Hepatocyte (in vitro differentiated cells): ENCODE data around the gene RNF19B. TPM values are rescaled to one million over a fixed set of nuclear protein-coding genes. Genes with fewer than 3 reads are reported as not detected.
"Not testable (repeated sequence)": the region's sequence is repeated elsewhere in the genome, so short reads cannot be mapped to it uniquely, and the experiment has no call there.

ENCODE experiments used
- DNase-seq: peaks from one replicate; pipeline ENCODE4 v3.0.0-alpha.2; 2016; ENCODE audit warnings: low spot score
- H2AFZ ChIP-seq: fragments of 200-600 bp; sonication (generic); 2 replicates; pipeline ENCODE4 v1.6.0; 2016; ENCODE audit warnings: antibody characterized with exemption, mild to moderate bottlenecking
- H3K27ac ChIP-seq: fragments of 200-600 bp; sonication (generic); 2 replicates; pipeline ENCODE4 v1.5.1; 2016; ENCODE audit warnings: mild to moderate bottlenecking
- H3K27me3 ChIP-seq: fragments of 200-600 bp; sonication (generic); 2 replicates; pipeline ENCODE4 v1.6.1; 2016
- H3K36me3 ChIP-seq: fragments of 200-600 bp; sonication (generic); replicated peaks from 2 replicates; pipeline ENCODE4 v1.5.1; 2016; ENCODE audit warnings: low read depth; ENCODE audit not compliant: insufficient read depth
- H3K4me1 ChIP-seq: fragments of 200-600 bp; sonication (generic); 2 replicates; pipeline ENCODE4 v1.5.1; 2016; ENCODE audit warnings: mild to moderate bottlenecking, moderate library complexity; ENCODE audit not compliant: insufficient read depth
- H3K4me2 ChIP-seq: fragments of 200-600 bp; sonication (generic); 2 replicates; pipeline ENCODE4 v1.6.0; 2016
- H3K4me3 ChIP-seq: fragments of 200-600 bp; sonication (generic); 2 replicates; pipeline ENCODE4 v1.5.1; 2016; ENCODE audit warnings: mild to moderate bottlenecking
- H3K79me2 ChIP-seq: fragments of 200-600 bp; sonication (generic); 2 replicates; pipeline ENCODE4 v1.6.0; 2017; ENCODE audit warnings: mild to moderate bottlenecking
- H3K9me2 ChIP-seq: fragments of 200-600 bp; sonication (generic); replicated peaks from 2 replicates; pipeline ENCODE4 v1.6.0; 2017; ENCODE audit warnings: mild to moderate bottlenecking; ENCODE audit not compliant: insufficient read depth
- H3K9me3 ChIP-seq: fragments of 200-600 bp; sonication (generic); 2 replicates; pipeline ENCODE4 v1.5.1; 2016; ENCODE audit warnings: low read depth, mild to moderate bottlenecking
- H4K20me1 ChIP-seq: fragments of 200-600 bp; sonication (generic); 2 replicates; pipeline ENCODE4 v1.6.0; 2016; ENCODE audit warnings: mild to moderate bottlenecking; ENCODE audit not compliant: insufficient read depth, poor library complexity, severe bottlenecking
- CTCF ChIP-seq: fragments of 200-600 bp; sonication (generic); IDR thresholded peaks from 2 replicates; pipeline ENCODE4 v1.5.1; 2016; ENCODE audit warnings: antibody characterized with exemption, mild to moderate bottlenecking; ENCODE audit not compliant: poor library complexity
- EZH2 ChIP-seq: fragments of 200-600 bp; sonication (generic); IDR thresholded peaks from 2 replicates; pipeline ENCODE4 v1.6.1; 2016; ENCODE audit warnings: antibody characterized with exemption, mild to moderate bottlenecking, borderline replicate concordance
- EZH2phosphoT487 ChIP-seq: fragments of 200-600 bp; sonication (generic); IDR thresholded peaks from one replicate; pipeline ENCODE4 v1.6.1; 2018; ENCODE audit warnings: antibody characterized with exemption, mild to moderate bottlenecking, low read depth, moderate library complexity; ENCODE audit not compliant: unreplicated experiment, severe bottlenecking
- WGBS: methylation state at CpG from one replicate; pipeline ENCODE4 v1.1.6; 2016; ENCODE audit warnings: low lambda C conversion rate; ENCODE audit errors: missing lambda C conversion rate; 5-methylcytosine and 5-hydroxymethylcytosine counted together
- polyA plus RNA-seq: library from polyadenylated mRNA; unstranded; fragments of >200 nt; fragmentation: Nextera tagmentation; extraction: Ambion mirVana; gene quantifications from 2 replicates; pipeline ENCODE4 v1.2.1, GENCODE V29; 2016
- total RNA-seq: library from RNA; depleted of rRNA; stranded (reverse); fragments of >200 nt; gene quantifications from 2 replicates; pipeline ENCODE4 v1.2.3, GENCODE V29; 2014

The RNF19B gene
- total and polyA plus RNA-seq, 2 experiments from 2014 or later: 15.5 to 16.1 TPM

DNA sequence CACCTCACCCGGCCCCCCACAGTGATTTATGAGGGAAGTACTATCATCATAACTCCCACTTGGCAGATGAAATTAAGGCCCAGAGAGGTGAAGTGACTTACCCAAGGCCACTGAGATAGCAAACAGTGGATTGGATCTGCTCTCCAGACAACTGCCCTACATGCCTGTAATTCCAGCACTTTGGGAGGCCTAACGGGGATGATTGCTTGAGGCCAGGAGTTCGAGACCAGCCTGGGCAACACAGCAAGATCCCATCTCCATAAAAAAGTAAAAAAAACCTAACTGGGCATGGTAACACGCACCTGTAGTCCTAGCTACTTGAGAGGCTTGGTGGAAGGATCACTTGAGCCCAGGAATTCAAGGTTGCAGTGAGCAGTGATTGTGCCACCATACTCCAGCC is 14.2 kb upstream of the RNF19B start:
- H3K79me2 ChIP-seq: no peaks in the 10 kb centered on the region
- no peaks in the 10 kb centered on the region for H3K27me3 ChIP-seq
- H2AFZ ChIP-seq: no peak overlapping the region
- no peaks in the 10 kb centered on the region for H3K36me3 ChIP-seq
- DNase-seq: no peak
- 84% methylated on average over 4 of the region's 4 CpGs for WGBS
- H4K20me1 ChIP-seq: no peaks in the 10 kb centered on the region
- no peak overlapping the region for H3K27ac ChIP-seq
- H3K4me3 ChIP-seq: no peak overlapping the region
- H3K9me2 ChIP-seq: no peaks in the 10 kb centered on the region
- H3K4me1 ChIP-seq: no peaks in the 10 kb centered on the region
- no peak overlapping the region for H3K4me2 ChIP-seq
- no peak for TF ChIP-seq CTCF
- TF ChIP-seq EZH2: no peak
- no peak for TF ChIP-seq EZH2phosphoT487
- no peaks in the 10 kb centered on the region for H3K9me3 ChIP-seq

DNA sequence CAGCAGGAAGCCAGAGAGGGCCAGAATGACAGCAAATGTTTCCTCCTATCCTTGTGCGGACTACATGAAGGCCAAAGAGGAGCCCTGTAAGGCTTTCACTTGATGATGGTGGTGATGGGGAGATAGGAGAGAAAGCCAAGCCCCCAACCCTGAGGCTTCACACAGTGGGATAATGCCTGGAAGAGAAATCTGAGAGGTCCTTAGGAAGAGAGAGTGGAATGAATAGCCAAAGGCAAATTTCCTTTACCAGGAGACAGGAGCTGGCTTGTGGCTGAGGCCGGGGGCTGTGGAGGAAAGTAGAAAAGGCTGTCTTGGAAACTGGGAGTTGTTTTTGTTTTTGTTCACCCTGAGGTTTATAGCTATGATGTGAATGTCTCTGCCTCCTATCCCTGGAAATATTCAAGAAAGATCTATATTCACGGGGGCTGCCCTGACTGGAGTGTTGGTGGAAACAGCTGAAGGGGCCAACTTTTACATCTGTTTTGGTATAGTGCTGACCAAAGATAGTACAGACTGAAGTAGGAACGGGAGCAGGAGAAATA is 13.0 kb upstream of the RNF19B start:
- Histone ChIP-seq H3K4me2 (no peak overlapping the region), H3K27me3 (no peaks in the 10 kb centered on the region), H2AFZ (no peak overlapping the region), H3K36me3 (no peaks in the 10 kb centered on the region), H4K20me1 (no peaks in the 10 kb centered on the region), H3K9me3 (no peaks in the 10 kb centered on the region), H3K79me2 (no peaks in the 10 kb centered on the region), H3K9me2 (no peaks in the 10 kb centered on the region), H3K4me3 (no peak overlapping the region), H3K27ac (no peak overlapping the region), H3K4me1 (no peaks in the 10 kb centered on the region)
- DNase-seq: no peak
- TF ChIP-seq EZH2phosphoT487: no peak
- TF ChIP-seq CTCF: no peak
- no peak for TF ChIP-seq EZH2
- 70% methylated on average over 4 of the region's 4 CpGs for WGBS

DNA sequence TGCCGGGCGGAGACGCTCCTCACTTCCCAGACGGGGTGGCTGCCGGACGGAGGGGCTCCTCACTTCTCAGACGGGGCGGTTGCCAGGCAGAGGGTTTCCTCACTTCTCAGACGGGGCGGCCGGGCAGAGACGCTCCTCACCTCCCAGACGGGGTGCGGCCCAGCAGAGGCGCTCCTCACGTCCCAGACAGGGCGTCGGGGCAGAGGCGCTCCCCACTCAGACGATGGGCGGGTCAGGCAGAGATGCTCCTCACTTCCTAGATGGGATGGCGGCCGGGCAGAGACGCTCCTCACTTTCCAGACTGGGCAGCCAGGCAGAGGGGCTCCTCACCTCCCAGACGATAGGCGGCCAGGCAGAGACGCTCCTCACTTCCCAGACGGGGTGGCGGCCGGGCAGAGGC is 10.4 kb upstream of the RNF19B start:
- H3K4me3 ChIP-seq, H3K4me1 ChIP-seq, H3K9me2 ChIP-seq, H3K4me2 ChIP-seq, H3K27ac ChIP-seq, DNase-seq, H4K20me1 ChIP-seq, H3K9me3 ChIP-seq, H2AFZ ChIP-seq, H3K79me2 ChIP-seq, H3K36me3 ChIP-seq: not testable (repeated sequence)
- peaks cover 11% of the 10 kb centered on the region for H3K27me3 ChIP-seq
- 95% methylated on average over 14 of the region's 30 CpGs for WGBS

DNA sequence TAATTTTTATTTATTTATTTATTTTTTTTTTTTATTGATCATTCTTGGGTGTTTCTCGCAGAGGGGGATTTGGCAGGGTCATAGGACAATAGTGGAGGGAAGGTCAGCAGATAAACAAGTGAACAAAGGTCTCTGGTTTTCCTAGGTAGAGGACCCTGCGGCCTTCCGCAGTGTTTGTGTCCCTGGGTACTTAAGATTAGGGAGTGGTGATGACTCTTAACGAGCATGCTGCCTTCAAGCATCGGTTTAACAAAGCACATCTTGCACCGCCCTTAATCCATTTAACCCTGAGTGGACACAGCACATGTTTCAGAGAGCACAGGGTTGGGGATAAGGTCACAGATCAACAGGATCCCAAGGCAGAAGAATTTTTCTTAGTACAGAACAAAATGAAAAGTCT is 8.8 kb upstream of the RNF19B start:
- Histone ChIP-seq H3K27me3 (peaks cover 11% of the 10 kb centered on the region), H3K4me2 (peak overlapping the region; percentile 90)
- not testable (repeated sequence) for H3K4me1 ChIP-seq, DNase-seq, H3K79me2 ChIP-seq, H3K36me3 ChIP-seq, H2AFZ ChIP-seq, H3K9me3 ChIP-seq, H4K20me1 ChIP-seq, H3K4me3 ChIP-seq, H3K9me2 ChIP-seq, H3K27ac ChIP-seq
- 27% methylated on average over 5 of the region's 6 CpGs for WGBS
